PC-9 (cell line): ENCODE measurements around the gene GNAO1. TPM values are rescaled to one million over a fixed set of nuclear protein-coding genes. Genes with fewer than 3 reads are reported as not detected.

ENCODE experiments used
- BruUV-seq: library from RNA; stranded (reverse); fragments of 400-500 nt; replicated peaks from 2 replicates; lab custom pipeline; 2021; lab: Mats Ljungman, UMichigan
- CTCF ChIA-PET: fragments of 300-600 bp; sonication (Branson Sonifier 250); formaldehyde crosslinking; loops from one replicate; lab custom pipeline; 2022; ENCODE audit warnings: antibody characterized with exemption; lab: Charles Lee
- POLR2A ChIA-PET: fragments of 300-600 bp; sonication (Branson Sonifier 250); formaldehyde crosslinking; loops from one replicate; lab custom pipeline; 2022; ENCODE audit warnings: antibody characterized with exemption; ENCODE audit not compliant: unreplicated experiment; lab: Charles Lee
- DNase-seq, 2 experiments: peaks; one replicate each; pipeline versions ENCODE4 v3.0.0 to v3.0.0-alpha.2; 2015 to 2022; ENCODE audit warnings: mixed read lengths in 1 of 2
- H2AFZ ChIP-seq: fragments of 200-600 bp; sonication (generic); 2 replicates; pipeline ENCODE4 v1.8.1; 2017; ENCODE audit warnings: antibody characterized with exemption
- H3F3A ChIP-seq: fragments of 200-600 bp; sonication (generic); 2 replicates; pipeline ENCODE4 v1.8.1; 2017; ENCODE audit warnings: antibody characterized with exemption, mild to moderate bottlenecking, low read depth; ENCODE audit not compliant: insufficient read depth
- H3K27ac ChIP-seq: fragments of 200-600 bp; sonication (generic); 2 replicates; pipeline ENCODE4 v1.6.1; 2016; ENCODE audit warnings: mixed run types
- H3K27me3 ChIP-seq: fragments of 200-600 bp; sonication (generic); 2 replicates; pipeline ENCODE4 v1.6.1; 2016; ENCODE audit warnings: low read depth, mixed run types; ENCODE audit not compliant: insufficient read depth
- H3K36me3 ChIP-seq: fragments of 200-600 bp; sonication (generic); 2 replicates; pipeline ENCODE4 v1.6.1; 2016; ENCODE audit warnings: low read depth, mixed run types
- H3K4me1 ChIP-seq: fragments of 200-600 bp; sonication (generic); replicated peaks from 2 replicates; pipeline ENCODE4 v1.6.1; 2016; ENCODE audit warnings: mixed run types; ENCODE audit not compliant: insufficient read depth
- H3K4me2 ChIP-seq: fragments of 200-600 bp; sonication (generic); 2 replicates; pipeline ENCODE4 v1.6.1; 2017; ENCODE audit warnings: mixed run types
- H3K4me3 ChIP-seq: fragments of 200-600 bp; sonication (generic); 2 replicates; pipeline ENCODE4 v1.6.1; 2016; ENCODE audit warnings: mixed run types
- H3K79me2 ChIP-seq: fragments of 200-600 bp; sonication (generic); 2 replicates; pipeline ENCODE4 v1.6.1; 2017; ENCODE audit warnings: low read depth, mixed run types
- H3K9me2 ChIP-seq: fragments of 200-600 bp; sonication (generic); 2 replicates; pipeline ENCODE4 v1.8.1; 2017; ENCODE audit warnings: mild to moderate bottlenecking; ENCODE audit not compliant: insufficient read depth
- H3K9me3 ChIP-seq: fragments of 200-600 bp; sonication (generic); 2 replicates; pipeline ENCODE4 v1.8.1; 2016; ENCODE audit warnings: low read depth; ENCODE audit not compliant: insufficient read depth
- H4K20me1 ChIP-seq: fragments of 200-600 bp; sonication (generic); 2 replicates; pipeline ENCODE4 v1.8.1; 2017; ENCODE audit not compliant: insufficient read depth
- EZH2 ChIP-seq: fragments of 200-600 bp; sonication (generic); IDR thresholded peaks from 2 replicates; pipeline ENCODE4 v1.8.0; 2017; ENCODE audit warnings: antibody characterized with exemption, low read depth
- intact Hi-C: fragments of 100-400 bp; cut with micrococcal nuclease; formaldehyde crosslinking; loops from one replicate; pipeline ENCODE4 v1.10.0; 2022; ENCODE audit not compliant: unreplicated experiment
- total RNA-seq: library from RNA; stranded (reverse); gene quantifications from 2 replicates; pipeline ENCODE4 v1.2.3, GENCODE V29; 2021
- TF ChIP-seq, protein P1 (sequence below): fragments of 200-600 bp; sonication (generic); conservative IDR thresholded peaks from 2 replicates; pipeline ENCODE4 v1.6.1; 2017; ENCODE audit warnings: mixed run types, antibody characterized with exemption, mild to moderate bottlenecking, moderate library complexity

The GNAO1 gene
- total RNA-seq, 1 experiment from 2014 or later = 2.8 TPM

GRCh38 chr16:56355786-56356275, 164.5 kb downstream of the GNAO1 start:
- no peak overlapping the region for H2AFZ ChIP-seq
- intact Hi-C loops = loop anchor here (1.0 to 10.0 kb wide), 4 partner anchors 24 to 643 kb away; no protein-coding TSS in a partner anchor
- peak overlapping the region; percentile 54; the same call in 1 of the 2 replicates for H3K4me3 ChIP-seq
- H3K4me1 ChIP-seq = peaks cover 37% of the 10 kb centered on the region
- H3K9me2 ChIP-seq = no peaks in the 10 kb centered on the region
- H3K36me3 ChIP-seq = no peaks in the 10 kb centered on the region
- no peak for TF ChIP-seq EZH2
- TF ChIP-seq, protein P1, sequence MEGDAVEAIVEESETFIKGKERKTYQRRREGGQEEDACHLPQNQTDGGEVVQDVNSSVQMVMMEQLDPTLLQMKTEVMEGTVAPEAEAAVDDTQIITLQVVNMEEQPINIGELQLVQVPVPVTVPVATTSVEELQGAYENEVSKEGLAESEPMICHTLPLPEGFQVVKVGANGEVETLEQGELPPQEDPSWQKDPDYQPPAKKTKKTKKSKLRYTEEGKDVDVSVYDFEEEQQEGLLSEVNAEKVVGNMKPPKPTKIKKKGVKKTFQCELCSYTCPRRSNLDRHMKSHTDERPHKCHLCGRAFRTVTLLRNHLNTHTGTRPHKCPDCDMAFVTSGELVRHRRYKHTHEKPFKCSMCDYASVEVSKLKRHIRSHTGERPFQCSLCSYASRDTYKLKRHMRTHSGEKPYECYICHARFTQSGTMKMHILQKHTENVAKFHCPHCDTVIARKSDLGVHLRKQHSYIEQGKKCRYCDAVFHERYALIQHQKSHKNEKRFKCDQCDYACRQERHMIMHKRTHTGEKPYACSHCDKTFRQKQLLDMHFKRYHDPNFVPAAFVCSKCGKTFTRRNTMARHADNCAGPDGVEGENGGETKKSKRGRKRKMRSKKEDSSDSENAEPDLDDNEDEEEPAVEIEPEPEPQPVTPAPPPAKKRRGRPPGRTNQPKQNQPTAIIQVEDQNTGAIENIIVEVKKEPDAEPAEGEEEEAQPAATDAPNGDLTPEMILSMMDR = no peak
- no peak overlapping the region for H3K27ac ChIP-seq
- no peaks in the 10 kb centered on the region for H3K9me3 ChIP-seq
- H3K4me2 ChIP-seq = peak overlapping the region; percentile 90
- no peak for DNase-seq
- no peaks in the 10 kb centered on the region for H3K79me2 ChIP-seq
- BruUV-seq = no TSS peak
- peaks cover 14% of the 10 kb centered on the region for H3F3A ChIP-seq
- no peaks in the 10 kb centered on the region for H3K27me3 ChIP-seq
- CTCF ChIA-PET = interaction anchor here (0.7 to 1.3 kb wide), 6 partner anchors 11 to 27 kb away, joined by 3 to 13 read pairs (median 4); no protein-coding TSS in a partner anchor
- POLR2A ChIA-PET = interaction anchor here (0.7 kb wide), 1 partner anchor 1012 kb away, joined by 5 read pairs; no protein-coding TSS in a partner anchor
- H4K20me1 ChIP-seq = no peaks in the 10 kb centered on the region

DNA sequence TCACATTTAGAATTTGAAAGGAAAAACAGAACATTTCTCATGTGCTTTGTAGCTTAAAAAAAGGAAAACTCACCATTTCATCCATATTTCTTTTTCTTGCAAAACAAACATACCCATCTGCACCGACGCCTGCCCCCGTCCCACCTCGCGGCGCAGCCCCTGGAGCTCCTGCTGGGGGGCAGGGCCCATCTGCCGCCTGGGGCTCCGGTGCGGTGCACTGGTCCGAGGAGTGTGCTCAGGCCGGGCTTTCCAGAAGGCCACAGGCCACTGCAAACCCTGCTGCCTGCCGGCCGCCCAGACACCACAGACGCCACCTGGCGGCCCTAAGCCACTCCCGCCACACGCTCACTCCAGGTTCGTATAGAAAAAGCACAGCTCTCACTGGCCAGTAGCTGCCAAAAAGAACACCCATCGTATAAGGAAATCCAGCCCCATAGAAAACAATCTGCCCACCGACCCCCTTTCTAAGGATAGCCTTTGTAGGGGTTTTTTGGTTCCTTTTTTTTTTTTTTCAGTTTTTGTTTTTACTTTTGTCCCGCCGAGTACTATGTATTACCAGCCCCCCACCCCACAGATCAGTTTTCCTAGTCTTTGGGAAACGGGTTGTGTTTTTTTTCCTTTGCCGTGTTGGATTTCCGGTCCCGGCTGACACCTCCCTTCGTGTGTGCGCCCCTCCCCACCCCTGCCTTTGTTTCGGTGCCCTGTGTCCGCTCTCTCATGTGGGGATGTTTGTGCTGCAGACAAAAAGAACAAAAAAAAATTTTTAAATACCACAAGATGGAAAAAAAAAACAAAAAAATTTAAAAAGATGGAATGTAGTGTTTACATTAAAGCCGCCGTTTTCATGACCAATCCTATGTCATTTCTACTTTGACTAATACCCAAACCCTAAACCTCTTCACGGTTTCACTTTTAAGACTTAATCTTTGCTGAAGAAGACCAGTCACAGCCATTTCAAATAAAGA, 165.3 kb downstream of the GNAO1 start:
- Histone ChIP-seq H3K9me2 (no peaks in the 10 kb centered on the region), H3K27ac (peak overlapping the region; percentile 66), H3K4me3 (peak overlapping the region; percentile 54), H3K4me2 (peak overlapping the region; percentile 90), H3K9me3 (no peaks in the 10 kb centered on the region), H3F3A (peaks cover 17% of the 10 kb centered on the region), H3K79me2 (no peaks in the 10 kb centered on the region), H2AFZ (peak overlapping the region; percentile 59), H4K20me1 (no peaks in the 10 kb centered on the region), H3K36me3 (no peaks in the 10 kb centered on the region), H3K4me1 (peaks cover 37% of the 10 kb centered on the region), H3K27me3 (no peaks in the 10 kb centered on the region)
- no peak for TF ChIP-seq EZH2
- TF ChIP-seq, protein P1 = peak; percentile 84
- intact Hi-C loops = loop anchor here (1.0 to 10.0 kb wide), 4 partner anchors 24 to 644 kb away; no protein-coding TSS in a partner anchor
- CTCF ChIA-PET = interaction anchor here (0.6 to 1.3 kb wide), 11 partner anchors 12 to 886 kb away, joined by 3 to 13 read pairs (median 3); no protein-coding TSS in a partner anchor
- peak; percentile 70 to 85 for DNase-seq
- BruUV-seq = TSS peak; percentile 18
- POLR2A ChIA-PET = interaction anchor here (0.5 to 0.9 kb wide), 3 partner anchors 15 to 1011 kb away, joined by 5 to 6 read pairs (median 6); no protein-coding TSS in a partner anchor

- no peaks in the 10 kb centered on the region for H3K36me3 ChIP-seq
- no peaks in the 10 kb centered on the region for H3K9me3 ChIP-seq
- H3K4me2 ChIP-seq = peak overlapping the region; percentile 90
- no peaks in the 10 kb centered on the region for H4K20me1 ChIP-seq
- no peaks in the 10 kb centered on the region for H3K79me2 ChIP-seq
- no peaks in the 10 kb centered on the region for H3K9me2 ChIP-seq
- no peak for TF ChIP-seq EZH2
- TF ChIP-seq, protein P1 = no peak
- peak overlapping the region; percentile 66 for H3K27ac ChIP-seq
- intact Hi-C loops = loop anchor here (2.0 to 10.0 kb wide), 3 partner anchors 33 to 645 kb away; no protein-coding TSS in a partner anchor
- no TSS peak for BruUV-seq
- H3F3A ChIP-seq = peaks cover 17% of the 10 kb centered on the region
- ChIA-PET CTCF (interaction anchor here (0.7 kb wide), 1 partner anchor 25 kb away, joined by 3 read pairs; no protein-coding TSS in a partner anchor), POLR2A (interaction anchor here (0.5 to 0.9 kb wide), 2 partner anchors 14 to 326 kb away, joined by 6 read pairs; no protein-coding TSS in a partner anchor)
- peak overlapping the region; percentile 54 for H3K4me3 ChIP-seq
- H2AFZ ChIP-seq = peak overlapping the region; percentile 59; the same call in 1 of the 2 replicates
- peak in 1 of 2 experiments; percentile 38 for DNase-seq
- no peaks in the 10 kb centered on the region for H3K27me3 ChIP-seq
- peaks cover 37% of the 10 kb centered on the region for H3K4me1 ChIP-seq
These were observed 166.0 kb downstream of the GNAO1 start for GRCh38 chr16:56357241-56357764.
